Glomerular endothelial cell (primary cell): ENCODE results near the gene TEX47. TPM values are rescaled to one million over a fixed set of nuclear protein-coding genes. Genes with fewer than 3 reads are reported as not detected.

Source experiments
- DNase-seq: peaks from one replicate; pipeline ENCODE4 v3.0.0-alpha.2; 2011; ENCODE audit warnings: low read depth, low spot score; ENCODE audit errors: extremely low read depth
- total RNA-seq: library from RNA; depleted of rRNA; stranded (reverse); fragments of >200 nt; gene quantifications from 2 replicates; pipeline ENCODE4 v1.2.3, GENCODE V29; 2015

The TEX47 gene
- total RNA-seq, 1 donor from 2014 or later: not detected

GRCh38 chr7:88756802-88757201 lies 38.7 kb downstream of the TEX47 start:
- DNase-seq: no peak

GRCh38 chr7:88746126-88746525 lies 49.4 kb downstream of the TEX47 start:
- no peak for DNase-seq

Other genes starting within 250 kb of the TEX47 start
- gene ZNF804B, start 36.0 kb downstream of the TEX47 start, total RNA-seq: not detected in 2 replicates